HG03103 (cell line): ENCODE measurements around the gene RPL29.

Experiments used
- ATAC-seq: cut with Tn5 transposase; IDR thresholded peaks from one replicate; pipeline ENCODE4 v1.9.1; 2021; ENCODE audit warnings: low read depth; ENCODE audit not compliant: unreplicated experiment

Gene RPL29

DNA sequence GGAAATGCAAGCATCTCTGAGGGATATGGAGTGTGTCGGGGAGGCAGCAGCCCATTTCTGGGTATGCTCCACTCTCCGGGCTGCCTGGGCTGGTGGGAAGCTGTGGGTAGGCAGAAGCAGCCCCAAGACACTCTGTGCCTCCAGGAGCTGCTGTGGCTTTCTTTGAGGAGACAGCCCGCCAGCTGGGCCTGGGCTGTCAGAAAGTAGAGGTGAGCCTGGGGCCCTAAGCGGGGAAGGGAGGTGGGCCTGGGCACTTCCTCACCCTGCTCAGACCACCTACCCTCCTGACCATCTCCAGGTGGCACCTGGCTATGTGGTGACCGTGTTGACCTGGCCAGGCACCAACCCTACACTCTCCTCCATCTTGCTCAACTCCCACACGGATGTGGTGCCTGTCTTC lies 10.6 kb downstream of the RPL29 start:
- ATAC-seq: no peak

DNA sequence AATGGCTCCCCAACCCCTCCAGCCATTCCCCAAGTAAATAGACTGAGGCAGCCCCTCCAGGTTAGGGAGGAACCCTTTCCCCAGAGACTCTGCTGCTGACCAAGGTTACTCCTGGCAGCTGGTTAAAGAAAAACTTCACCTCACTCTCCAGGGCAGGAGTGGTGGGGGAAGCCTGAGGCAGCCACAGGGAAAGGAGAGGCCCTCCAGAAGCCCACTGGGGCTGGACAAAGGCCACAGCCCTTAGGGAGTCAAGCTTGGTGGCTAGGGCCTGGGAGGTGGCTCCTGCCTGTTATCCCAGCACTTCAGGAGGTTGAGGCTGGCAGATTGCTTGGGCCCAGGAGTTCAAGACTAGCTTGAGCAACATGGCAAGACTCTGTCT lies 11.4 kb downstream of the RPL29 start:
- no peak for ATAC-seq

DNA sequence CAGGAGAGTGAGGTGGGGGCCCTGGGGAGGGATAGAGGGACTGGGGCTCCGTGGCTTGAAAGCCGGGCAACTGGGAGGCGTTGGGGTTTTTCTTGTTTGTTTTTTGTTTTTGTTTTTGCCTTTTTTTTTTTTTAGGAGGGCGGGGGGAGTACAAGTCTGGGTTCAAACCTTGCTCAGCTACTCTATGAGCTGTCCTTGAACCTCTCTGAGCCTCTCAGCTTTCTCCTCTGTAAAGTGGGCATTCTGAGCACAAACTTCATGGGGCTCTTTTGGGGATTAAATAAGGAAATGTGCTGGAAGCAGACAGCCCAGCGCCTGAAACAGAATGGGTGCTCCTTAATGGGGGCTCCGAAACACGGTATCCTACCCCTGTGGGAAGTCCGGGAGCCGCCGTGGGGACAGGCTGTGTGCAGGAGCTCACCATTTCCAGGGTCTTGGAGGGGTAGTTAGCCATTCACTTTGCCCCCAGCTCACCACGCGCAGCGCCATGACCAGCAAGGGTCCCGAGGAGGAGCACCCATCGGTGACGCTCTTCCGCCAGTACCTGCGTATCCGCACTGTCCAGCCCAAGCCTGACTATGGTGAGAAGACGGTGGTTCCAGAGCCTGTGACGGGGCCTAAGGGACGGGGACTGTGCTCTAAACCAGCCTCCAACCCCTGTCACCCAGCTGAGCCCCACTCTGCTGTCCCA lies 12.0 kb downstream of the RPL29 start:
- no peak for ATAC-seq

DNA sequence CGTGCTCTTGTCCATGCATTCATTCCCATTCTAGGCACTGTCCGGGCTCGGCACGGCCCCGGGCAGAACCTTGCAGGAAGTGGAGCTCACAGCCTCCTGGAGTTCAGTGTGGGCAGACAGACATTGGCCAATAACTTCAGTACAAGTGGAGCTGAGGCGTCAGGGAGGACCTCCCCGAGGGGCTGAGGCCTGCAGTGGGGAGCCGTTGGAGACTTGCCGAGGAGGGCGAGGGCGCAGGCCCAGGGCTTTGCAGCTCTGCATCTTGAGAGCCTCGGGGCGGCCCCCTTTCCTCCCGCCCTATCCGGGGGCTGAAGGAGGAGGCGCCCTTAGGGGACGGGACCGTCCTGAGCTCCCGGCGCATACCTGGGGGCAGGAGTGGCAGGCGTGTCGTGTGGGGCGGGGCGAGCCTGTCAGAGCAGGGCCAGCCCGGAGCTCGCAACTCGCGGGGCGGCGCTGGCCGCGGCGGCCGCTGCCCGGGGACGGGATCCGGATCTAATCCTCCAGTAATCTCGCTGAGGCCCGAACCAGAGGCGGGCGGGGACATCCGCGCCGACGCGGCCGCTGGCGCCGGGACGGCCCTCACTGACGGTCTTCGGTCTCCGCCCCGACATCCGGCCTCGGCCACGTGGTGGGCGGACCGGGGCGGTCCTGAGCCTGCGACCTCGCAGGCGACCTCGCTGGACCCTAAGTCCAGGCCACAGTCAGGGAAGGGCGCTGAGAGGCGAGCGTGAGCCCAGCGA lies 12.7 kb downstream of the RPL29 start, which contains the start of gene ACY1:
ACY1 (plus strand) TSS at position 698 of the 740 bp plus-strand sequence. CDS start 530 bp downstream, outside the sequence.
- ATAC-seq: peak; percentile 61

DNA sequence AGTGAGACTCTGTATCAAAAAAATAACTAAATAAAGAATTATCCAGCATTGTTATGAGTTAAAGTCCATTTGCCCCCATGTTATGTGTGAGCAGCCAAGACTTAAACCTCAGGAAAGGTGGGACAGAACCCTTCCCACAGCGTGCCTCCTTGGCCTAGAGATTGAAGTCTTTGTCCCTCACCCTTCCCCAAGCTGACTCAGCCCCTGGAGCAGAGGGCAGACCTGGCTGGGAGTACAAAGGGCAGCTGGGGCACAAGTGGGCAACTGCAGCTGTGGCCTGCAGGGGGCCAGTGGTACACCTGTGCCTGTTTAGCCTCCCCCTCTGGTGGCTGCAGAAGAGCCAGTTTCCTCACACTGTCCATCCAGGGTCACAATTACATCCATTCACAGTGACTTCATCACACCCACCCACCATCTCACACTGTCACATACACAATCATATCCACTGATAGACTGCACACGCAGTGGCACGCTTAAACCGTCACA lies 13.3 kb downstream of the RPL29 start:
- ATAC-seq: peak; percentile 34

DNA sequence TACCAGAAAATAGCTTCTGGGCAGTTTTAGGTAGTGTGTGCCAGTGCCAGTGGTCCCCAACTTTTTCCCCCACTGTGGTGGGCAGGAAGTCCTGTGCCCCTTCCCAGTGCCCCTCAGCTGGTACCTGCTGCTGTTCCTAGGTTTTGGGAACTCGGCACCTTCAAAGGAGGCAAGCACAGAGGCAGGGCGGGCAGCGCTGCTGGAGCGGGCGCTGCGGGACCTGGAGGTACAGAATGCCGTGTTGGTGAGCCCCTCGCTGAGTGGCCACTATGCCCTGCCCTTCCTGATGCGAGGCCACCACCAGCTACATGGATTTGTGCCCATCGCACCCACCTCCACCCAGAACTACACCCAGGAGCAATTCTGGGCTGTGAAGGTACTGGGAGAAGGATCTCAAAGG lies 15.4 kb downstream of the RPL29 start:
- no peak for ATAC-seq

DNA sequence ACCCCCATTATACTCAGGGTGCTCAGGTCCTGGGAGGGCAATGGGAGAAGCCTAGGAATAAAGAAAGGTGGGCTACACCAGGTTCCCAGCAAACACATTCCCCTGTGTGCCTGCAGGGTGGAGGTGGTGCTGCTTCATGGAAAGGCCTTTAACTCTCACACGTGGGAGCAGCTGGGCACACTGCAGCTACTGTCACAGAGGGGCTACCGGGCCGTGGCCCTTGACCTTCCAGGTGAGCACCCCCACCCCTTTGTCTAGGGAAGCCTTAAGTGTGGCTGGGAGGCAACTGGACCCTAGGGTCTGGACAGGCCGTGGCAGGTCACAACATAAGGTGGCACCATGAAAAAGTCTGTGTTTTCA lies 17.6 kb downstream of the RPL29 start:
- no peak for ATAC-seq

DNA sequence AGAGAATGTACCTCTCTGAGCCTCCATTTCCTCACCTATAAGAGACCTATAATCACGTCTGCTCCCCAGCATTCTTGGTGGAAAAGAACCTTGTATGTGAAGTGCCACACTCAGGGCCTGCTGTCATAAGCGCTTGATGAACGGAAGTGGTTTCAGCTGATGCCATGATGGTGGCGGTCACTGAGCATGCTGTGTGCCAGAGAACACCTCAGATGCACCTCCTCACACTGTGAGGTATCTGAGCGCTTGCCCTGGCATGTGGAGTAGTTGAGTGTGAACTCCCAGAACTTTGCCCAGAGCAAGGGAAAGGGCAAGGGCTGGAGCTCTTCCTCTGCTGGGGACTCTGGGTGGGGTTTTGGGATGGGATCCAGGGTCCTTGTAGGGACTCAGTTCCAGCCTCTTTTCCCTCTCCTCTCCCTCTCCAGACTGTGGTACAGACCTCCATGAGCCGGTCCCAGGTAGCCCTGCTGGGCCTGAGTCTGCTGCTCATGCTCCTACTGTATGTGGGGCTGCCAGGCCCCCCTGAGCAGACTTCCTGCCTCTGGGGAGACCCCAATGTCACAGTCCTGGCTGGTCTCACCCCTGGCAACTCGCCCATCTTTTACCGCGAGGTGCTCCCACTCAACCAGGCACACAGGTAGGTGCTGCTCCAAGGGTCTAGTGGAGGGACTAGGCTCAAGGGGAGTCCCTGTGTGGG lies 18.1 kb downstream of the RPL29 start:
- ATAC-seq: no peak

DNA sequence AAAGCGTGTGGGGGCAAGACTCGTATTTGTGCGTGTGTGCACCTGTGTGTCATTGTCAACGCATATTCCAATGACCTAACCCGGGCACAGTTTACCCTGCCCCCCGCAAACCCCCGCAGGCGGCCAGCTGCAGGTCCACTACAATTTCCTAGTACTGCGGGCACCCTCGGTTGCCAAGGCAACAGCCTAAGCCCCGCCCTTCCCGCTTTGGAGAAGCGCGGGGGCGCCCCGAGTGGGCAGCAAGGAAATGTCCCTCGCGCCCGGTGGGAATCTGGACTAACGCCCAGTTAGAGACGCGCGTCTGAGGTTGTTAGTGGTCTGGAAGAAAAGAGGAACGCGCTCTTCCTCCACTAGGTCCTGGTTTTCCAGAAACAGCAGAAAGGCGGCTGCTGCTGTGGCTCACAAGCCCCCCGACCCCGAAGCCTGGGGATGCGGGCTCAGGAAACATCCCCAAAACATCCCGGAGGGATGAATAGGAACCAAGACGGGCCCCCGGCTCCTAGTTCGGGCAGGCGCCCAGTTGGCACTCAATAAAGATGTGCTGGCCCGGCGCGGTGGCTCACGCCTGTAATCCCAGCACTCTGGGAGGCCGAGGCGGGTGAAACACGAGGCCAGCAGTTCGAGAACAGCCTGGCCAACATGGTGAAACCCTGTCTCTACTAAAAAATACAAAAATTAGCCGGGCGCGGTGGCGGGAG lies 19.7 kb downstream of the RPL29 start:
- no peak for ATAC-seq

DNA sequence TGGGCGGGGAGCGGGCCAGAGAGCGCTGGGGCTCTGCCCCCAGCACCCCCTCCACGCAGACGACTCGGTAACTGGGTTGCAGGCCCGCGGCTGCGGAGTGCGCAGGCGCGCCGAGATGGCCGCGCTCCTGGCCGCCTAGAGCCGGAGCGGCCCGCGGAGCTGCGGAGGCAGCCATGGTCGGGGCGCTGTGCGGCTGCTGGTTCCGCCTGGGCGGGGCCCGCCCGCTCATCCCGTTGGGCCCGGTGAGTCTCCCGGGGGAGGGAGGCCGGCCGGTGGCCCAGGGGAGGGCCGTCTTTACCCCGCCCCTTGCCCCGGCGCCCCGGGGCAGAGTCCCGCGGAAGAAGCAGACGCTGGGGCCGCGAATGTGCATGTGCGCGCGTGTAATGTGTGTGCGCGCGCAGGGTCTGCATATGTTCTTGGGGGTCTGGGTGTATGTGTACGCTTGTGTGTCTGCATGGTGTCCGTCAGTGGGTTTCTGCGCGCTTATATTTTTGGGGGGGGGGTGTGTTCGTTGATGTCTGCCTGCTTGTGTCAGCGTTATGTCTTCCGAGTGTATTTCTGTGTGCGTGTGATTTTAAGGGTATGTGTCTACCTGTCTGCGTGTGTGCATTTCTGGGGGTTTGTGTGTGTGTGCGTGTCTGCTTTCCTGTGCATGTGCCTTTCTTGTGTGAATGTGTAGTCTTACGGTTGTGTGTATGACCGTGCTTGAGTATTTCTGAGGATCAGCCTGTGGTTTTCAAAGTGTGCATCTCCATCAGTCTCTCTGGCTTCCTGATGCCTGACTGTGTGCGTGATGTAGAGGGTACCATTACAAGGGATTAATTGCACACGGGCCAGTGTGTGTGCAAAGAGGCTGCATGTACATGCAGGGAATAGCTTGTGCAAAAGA lies 20.5 kb downstream of the RPL29 start, which contains the start of gene ABHD14A:
ABHD14A (plus strand) TSS at position 102 of the 889 bp plus-strand sequence; CDS start at position 174, 72 bp downstream.
- ATAC-seq: peak; percentile 55

DNA sequence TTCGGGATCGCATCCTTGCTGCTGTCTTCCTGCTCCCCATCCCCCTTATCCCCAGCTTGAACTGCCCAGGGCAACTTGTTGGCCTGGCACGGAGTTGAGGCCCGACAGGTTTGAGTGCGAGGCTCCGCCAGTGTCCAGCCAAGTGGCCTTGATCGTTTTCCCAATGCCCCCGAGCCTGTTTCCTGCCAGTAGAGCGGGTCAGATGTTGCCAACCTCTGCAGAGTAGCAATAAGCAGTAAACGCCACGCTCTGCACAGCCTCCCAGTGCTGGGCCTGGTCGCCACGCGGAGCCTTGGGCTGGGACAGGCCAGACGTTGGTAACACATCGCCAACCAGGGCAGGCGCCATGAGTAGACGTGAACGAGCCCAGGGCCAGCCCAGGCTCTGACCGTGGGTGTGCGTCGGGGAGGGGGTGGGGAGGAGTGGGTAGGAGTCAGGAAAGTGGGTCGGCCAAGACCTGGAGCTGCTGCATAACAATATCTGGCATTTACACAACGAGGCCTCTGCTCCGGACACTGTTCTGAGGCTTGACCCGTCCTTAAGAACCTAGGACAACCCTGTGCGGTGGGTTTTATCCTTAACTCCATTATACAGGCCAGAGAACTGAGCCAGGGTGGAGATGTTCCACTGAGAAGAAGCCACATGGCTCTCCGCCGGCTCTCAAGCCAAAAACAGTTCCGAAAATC lies 21.3 kb downstream of the RPL29 start:
- ATAC-seq: no peak

DNA sequence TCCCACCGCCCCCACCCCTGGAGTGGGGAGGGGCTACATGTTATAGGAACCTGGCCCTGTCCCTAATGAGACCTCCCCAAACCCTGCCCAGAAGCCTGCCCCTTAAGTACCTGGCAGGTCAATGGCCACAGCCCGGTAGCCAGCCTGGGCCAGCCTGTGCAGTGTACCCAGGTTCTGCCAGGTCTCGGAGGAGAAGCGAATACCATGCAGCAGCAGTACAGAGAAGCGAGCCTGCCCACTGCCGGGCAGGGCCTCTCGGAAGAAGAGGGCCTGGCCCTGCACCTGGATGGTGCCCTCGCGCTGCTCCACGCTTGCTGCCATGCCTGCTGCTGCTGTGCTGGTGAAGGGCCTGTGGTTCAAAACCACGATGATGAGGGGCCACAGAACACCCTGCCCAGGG lies 24.3 kb downstream of the RPL29 start:
- no peak for ATAC-seq

DNA sequence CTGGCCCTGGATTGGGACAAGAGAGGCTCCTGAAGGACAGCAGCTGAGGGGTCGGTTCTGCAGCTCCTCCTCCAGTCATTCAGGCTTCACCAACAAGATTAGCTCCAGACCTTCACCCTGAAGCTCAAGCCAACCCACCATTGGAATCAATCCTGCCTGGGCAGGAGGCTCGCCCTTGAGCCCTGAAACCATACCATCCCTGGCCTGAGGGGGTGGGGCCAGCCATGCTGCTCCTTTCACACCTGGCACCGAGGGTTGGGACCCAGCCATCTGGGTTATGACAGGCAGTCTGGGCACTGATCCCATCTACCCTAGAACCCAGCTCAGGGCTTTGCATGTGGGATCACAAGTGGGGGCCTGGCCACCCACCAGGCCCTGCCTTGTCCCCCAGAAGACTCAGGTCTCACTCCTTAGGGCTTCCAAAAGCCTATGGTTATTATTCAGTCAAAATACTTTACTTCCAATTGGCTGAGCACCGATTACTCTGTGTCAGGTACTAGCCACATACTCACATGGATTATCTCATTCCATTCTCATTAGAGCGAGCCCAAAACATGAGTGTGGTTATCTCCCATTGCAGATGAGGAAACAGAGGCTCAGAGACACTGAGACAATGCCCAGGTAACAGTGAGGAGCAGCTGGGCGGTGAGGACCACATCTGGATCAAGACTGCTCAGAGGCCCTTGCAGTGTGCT lies 24.9 kb downstream of the RPL29 start:
- no peak for ATAC-seq

DNA sequence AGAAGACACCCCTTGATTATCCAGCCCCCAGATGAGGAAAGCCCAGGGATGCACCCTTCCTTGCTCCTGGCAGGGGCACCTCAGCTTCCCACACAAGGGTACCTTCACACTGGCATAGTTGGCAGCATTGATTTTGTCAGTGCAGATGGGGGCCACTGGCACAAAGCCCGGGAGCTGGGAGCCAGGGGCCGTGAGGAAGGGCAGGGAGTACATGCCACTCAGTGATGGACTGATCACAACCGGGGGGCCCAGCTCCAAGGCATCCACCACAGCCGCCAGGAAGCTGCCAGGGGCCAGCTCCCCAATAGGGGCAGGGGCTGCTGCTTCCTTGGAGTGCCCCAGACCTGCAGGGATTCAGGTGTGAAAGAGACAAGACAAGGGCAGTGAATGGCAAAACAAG lies 25.9 kb downstream of the RPL29 start:
- no peak for ATAC-seq

DNA sequence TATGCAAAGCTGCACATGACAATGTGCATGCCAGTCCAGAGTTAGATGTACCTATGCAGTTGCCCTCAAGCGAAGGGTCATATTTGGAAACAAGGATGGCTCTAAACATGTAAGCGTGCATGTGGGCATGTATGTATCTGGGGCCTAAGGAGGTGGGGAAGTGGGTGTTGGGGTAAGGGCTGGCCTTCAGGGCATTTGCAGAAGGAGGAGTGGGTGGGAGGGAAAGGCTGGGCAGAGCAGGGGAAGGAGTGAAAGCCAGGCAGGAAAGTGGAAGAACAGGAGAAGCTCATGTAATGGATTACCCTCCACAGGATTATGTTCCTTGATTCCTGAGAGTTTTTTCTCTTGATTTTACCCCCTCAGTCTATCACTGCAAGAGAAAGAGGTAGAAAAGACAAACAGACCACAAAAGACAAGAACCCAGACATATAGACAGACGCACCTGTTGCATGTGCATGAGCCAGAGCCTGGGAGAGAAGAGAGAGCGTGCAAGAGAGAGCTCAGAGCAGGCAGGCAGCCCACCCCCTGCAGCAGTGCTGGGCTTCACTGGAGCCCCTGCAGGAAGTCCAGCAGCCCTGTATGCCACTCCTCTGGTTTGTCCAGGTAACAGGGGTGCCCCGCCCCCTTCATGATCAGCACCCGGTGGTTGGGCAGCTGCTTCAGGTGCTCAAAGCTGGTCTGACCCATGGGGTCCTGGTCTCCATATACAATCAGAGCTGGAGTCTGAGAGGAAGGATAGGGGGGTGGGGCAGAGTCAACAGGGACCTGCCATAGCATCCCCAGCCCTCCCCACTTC lies 26.6 kb downstream of the RPL29 start:
- no peak for ATAC-seq

DNA sequence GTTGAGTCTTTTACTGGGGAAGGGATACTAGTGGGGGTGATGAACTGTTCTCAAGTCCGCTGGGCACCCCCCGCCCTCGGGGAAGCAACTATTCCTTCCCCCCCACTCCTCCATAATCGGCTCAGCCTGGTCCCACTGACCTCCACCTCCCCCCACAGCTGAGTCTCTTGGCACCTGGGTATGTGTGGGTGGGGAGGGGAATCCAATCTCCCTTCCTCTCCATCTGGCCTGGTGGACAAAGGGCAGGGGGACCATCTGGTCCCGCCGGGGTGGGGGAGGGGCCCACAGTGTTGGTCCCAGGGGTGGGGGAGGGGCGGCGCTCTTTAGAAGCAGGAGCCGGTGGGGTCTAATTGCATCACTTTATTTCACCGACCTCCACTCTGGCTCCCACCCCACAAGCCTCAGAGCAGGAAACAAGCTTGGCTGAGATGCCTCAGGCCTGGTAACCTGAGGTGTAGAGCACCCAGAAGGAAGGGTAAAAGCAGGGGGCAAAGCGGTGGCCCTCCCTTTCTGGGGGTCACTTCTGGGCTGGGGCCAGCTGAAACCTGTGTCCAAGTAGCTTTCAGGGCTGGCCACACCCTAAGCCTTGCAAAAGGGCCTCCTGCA lies 27.4 kb downstream of the RPL29 start:
- no peak for ATAC-seq

DNA sequence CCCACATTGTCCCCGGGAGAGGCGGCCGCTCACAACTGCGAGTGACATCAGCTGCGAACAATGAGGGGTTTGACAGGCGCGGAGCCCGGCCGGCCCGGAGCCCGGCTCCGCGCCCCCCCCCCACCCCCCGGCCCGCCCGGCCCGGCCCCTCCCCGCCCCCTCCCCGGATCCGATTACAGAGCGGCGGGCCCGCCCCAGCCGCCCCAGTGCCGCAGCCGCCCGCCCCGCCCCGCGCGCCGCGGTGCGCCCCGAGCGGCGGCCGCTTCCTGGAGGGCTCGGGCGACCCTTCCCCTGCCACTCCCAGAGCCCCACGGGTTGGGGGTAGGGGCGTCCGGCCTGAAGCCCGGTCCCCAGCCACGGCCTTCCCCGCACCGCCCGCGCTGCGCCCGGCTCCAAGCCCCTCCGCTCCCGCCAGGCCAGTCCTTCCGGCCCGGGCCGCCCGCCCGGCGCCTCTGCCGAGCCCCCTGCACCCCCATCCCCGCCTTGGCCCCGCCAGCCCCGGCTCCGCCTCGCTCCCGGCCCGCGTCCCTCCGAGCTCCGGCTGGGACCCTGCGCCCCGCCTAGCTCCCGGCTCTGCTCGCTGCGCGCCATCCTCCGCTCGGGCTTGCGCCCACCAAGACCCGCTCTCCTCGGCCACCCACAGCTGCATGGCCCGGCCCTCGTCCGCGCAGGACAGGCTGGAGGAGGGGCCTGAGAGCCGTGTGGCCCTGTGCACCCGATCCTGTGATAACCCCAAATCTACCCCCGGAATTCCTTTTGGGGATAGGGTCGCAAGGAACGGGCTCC lies 28.1 kb downstream of the RPL29 start, which contains the start of gene PCBP4:
PCBP4 (minus strand) TSS at position 71 of the 786 bp plus-strand sequence. CDS start 6,214 bp downstream, outside the sequence.
- ATAC-seq: no peak
